ENCODE data around the gene UQCRH.
"Not testable (repeated sequence)": the region's sequence is repeated elsewhere in the genome, so short reads cannot be mapped to it uniquely, and the experiment has no call there.

Gene UQCRH

DNA sequence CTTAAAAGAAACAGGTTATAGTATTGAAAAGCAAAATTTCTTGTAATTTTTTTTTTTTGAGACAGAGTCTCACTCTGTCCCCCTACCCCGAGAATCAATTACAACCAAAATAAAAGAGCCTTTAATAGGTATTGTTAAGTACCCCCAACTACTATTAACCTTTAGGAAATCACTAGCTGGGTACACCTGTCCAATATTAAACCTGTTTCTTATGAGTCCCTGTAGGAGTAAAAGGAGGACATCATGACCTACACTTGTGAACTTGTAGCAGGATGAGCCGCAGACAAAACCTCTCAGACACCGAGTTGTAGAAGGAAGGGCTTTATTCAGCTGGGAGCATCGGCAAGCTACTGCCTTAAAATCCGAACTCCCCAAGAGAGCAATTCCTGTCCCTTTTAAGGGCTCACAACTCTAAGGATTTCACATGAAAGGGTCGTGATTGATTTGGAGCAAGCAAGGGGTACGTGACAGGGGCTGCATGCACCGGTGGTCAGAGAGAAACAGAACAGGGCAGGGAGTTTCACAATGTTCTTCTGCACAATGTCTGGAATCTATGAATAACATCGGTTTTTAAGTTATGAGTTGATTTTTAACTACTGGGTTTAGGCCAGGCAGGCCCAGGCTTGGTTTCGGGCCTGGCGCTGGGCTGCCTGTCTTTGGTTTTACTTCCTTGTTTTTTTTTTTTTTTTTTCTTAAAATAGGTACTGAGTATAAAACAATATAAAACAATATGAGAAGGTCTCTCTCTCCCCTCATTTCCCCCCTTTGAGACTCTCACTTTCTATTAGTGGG lies 22.0 kb downstream of the UQCRH start:
- DNase-seq (ENCODE audit: low read depth, low spot score); H3K4me3 ChIP-seq (ENCODE audit: low read depth, low read length); in situ Hi-C loops (cut with HindIII; ENCODE audit: low sequenced_read_pairs): not testable (repeated sequence)

DNA sequence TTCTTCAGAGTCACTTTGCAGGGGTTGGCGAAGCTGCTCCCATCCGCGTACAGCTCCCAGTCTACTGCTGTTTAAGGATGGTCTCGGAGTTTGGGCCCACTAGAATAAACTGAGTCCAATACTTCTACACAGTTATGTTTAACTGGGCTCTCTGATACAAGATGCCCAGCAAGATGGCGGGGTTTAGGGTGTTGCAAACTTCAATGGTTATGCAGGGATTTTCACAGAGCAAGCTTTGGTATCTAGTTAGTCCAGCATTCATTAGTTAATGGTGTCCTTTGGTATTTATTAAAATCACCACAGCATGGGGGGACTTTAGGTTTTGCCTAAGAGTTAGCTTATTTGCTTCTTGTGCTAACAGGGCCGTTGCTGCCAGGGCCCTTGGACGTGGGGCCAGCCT lies 24.7 kb downstream of the UQCRH start:
- DNase-seq (ENCODE audit: low read depth, low spot score); in situ Hi-C loops (cut with HindIII; ENCODE audit: low sequenced_read_pairs); H3K4me3 ChIP-seq (ENCODE audit: low read depth, low read length): not testable (repeated sequence)

DNA sequence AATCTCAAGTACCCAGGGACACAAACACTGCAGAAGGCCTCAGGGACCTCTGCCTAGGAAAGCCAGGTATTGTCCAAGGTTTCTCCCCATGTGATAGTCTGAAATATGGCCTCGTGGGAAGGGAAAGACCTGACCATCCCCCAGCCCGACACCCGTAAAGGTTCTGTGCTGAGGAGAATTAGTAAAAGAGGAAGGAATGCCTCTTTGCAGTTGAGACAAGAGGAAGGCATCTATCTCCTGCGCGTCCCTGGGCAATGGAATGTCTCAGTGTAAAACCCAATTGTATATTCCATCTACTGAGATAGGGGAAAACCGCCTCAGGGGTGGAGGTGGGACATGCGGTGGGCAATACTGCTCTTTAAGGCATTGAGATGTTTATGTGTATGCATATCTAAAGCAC lies 26.3 kb downstream of the UQCRH start:
- DNase-seq (ENCODE audit: low read depth, low spot score); in situ Hi-C loops (cut with HindIII; ENCODE audit: low sequenced_read_pairs): not testable (repeated sequence)

DNA sequence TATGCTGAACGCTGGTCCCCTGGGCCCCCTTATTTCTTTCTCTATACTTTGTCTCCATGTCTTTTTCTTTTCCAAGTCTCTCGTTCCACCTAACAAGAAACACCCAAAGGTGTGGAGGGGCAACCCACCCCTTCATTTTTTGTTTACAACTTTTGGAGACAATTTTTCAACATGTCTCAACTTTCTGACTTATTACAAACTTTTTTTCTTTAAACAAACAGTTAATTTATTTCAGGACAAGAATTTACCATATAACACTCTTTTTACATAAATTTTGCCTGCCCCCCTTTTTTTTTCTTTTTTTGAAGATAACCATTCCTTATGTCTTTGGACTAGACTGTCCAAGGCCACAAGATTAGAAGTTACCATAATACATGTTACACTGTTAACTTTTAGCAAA lies 26.9 kb downstream of the UQCRH start:
- DNase-seq (ENCODE audit: low read depth, low spot score); in situ Hi-C loops (cut with HindIII; ENCODE audit: low sequenced_read_pairs); H3K4me3 ChIP-seq (ENCODE audit: low read depth, low read length): not testable (repeated sequence)

More for the DNA sequence above, 26.3 kb downstream of the UQCRH start:
- H3K4me3 ChIP-seq (ENCODE audit: low read depth, low read length): not testable (repeated sequence)

- DNase-seq (ENCODE audit: low read depth, low spot score); in situ Hi-C loops (cut with HindIII; ENCODE audit: low sequenced_read_pairs); H3K4me3 ChIP-seq (ENCODE audit: low read depth, low read length): not testable (repeated sequence)
Measured at GRCh38 chr1:46331786-46332540, 28.5 kb downstream of the UQCRH start.

DNA sequence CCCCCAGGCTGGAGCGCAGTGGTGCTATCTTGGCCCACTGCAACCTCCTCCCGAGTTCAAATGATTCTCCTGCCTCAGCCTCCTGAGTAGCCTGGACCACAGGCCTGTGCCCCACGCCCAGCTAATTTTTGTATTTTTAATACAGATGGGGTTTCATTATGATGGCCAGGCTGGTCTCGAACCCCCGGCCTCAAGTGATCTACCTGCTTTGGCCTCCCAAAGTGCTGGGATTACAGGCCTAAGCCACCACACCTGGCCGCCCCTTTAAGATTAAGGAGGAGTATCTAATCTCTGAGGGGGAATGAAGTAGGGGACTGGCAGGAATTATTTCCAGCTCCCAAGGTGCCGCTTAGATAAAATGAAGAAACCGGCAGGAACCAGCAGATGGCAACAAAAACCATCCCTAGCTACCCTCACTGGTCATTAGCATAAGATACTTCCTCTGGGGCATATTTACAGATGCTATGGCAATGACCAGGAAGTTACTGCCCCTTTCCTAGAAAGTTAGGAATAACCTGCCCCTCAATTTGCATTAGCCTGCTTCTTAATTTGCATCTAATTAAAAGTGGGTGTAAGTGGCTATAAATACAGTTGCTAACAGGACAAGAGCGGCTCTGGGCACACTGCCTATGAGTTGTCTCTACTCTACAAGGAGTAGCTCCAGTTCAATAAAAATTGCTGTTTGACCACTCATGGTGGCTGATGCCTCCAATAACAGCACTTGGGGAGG lies 30.0 kb downstream of the UQCRH start:
- TF ChIP-seq, protein P1, sequence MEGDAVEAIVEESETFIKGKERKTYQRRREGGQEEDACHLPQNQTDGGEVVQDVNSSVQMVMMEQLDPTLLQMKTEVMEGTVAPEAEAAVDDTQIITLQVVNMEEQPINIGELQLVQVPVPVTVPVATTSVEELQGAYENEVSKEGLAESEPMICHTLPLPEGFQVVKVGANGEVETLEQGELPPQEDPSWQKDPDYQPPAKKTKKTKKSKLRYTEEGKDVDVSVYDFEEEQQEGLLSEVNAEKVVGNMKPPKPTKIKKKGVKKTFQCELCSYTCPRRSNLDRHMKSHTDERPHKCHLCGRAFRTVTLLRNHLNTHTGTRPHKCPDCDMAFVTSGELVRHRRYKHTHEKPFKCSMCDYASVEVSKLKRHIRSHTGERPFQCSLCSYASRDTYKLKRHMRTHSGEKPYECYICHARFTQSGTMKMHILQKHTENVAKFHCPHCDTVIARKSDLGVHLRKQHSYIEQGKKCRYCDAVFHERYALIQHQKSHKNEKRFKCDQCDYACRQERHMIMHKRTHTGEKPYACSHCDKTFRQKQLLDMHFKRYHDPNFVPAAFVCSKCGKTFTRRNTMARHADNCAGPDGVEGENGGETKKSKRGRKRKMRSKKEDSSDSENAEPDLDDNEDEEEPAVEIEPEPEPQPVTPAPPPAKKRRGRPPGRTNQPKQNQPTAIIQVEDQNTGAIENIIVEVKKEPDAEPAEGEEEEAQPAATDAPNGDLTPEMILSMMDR (IDR thresholded peaks at IDR 0.05; ENCODE audit: low read depth, low read length): peak; percentile 52
- in situ Hi-C loops (cut with HindIII; ENCODE audit: low sequenced_read_pairs): no loop called here
- H3K4me3 ChIP-seq (ENCODE audit: low read depth, low read length): no peak overlapping the region
- peak; percentile 27 for DNase-seq (ENCODE audit: low read depth, low spot score)

- TF ChIP-seq, protein P1 (IDR thresholded peaks at IDR 0.05; ENCODE audit: low read depth, low read length): no peak
- DNase-seq (ENCODE audit: low read depth, low spot score): no peak
- in situ Hi-C loops (cut with HindIII; ENCODE audit: low sequenced_read_pairs): no loop called here
- no peak overlapping the region for H3K4me3 ChIP-seq (ENCODE audit: low read depth, low read length)
Measured at GRCh38 chr1:46334030-46334384, 30.5 kb downstream of the UQCRH start.

DNA sequence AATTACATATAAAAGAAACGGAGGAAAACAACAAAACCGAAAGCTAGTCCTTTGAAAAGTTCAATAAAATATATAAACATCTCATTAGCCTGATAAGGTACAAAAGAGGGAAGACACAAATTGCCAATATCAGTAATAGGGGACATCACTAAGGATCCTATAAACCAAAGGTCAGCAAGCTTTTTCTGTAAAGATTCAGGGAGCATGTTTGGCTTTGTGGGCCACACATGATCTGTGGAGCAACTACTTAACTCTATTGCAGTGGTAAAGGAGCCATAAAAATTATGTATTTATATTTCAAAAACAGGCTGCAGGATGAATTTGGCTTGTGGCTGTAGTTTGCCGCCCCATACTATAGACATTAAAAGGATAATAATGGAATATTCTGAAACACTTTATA lies 31.6 kb downstream of the UQCRH start:
- in situ Hi-C loops (cut with HindIII; ENCODE audit: low sequenced_read_pairs): no loop called here
- TF ChIP-seq, protein P1 (IDR thresholded peaks at IDR 0.05; ENCODE audit: low read depth, low read length): no peak
- DNase-seq (ENCODE audit: low read depth, low spot score): no peak

DNA sequence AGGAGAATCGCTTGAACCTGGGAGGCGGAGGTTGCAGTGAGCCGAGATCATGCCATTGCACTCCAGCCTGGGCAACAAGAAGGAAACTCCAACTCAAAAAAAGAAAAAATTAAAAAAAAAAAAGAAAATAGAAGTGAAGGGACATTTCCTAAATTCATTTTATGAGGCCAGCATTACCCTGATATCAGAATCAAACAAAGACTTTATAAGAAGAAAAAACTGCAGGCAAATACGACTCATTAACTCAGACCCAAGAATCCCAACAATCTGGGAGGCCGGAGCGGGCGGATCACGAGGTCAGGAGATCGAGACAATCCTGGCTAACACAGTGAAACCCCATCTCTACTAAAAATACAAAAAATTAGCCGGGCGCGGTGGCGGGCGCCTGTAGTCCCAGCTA lies 33.9 kb downstream of the UQCRH start:
- H3K4me3 ChIP-seq (ENCODE audit: low read depth, low read length); in situ Hi-C loops (cut with HindIII; ENCODE audit: low sequenced_read_pairs); DNase-seq (ENCODE audit: low read depth, low spot score): not testable (repeated sequence)

More for the DNA sequence above, 31.6 kb downstream of the UQCRH start:
- H3K4me3 ChIP-seq (ENCODE audit: low read depth, low read length): no peak overlapping the region

Data from astrocyte of the spinal cord (primary cell).